SIG-M5 treated with dmso at 0.1 percent for 504 hours (cell line): ENCODE data around the gene GLTP.
"Not testable (repeated sequence)": the region's sequence is repeated elsewhere in the genome, so short reads cannot be mapped to it uniquely, and the experiment has no call there.

Experiments used
- DNase-seq: peaks from one replicate; lab custom pipeline; 2025; ENCODE audit not compliant: unreplicated experiment; lab: John Stamatoyannopoulos, UW

Gene GLTP, protein sequence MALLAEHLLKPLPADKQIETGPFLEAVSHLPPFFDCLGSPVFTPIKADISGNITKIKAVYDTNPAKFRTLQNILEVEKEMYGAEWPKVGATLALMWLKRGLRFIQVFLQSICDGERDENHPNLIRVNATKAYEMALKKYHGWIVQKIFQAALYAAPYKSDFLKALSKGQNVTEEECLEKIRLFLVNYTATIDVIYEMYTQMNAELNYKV

DNA sequence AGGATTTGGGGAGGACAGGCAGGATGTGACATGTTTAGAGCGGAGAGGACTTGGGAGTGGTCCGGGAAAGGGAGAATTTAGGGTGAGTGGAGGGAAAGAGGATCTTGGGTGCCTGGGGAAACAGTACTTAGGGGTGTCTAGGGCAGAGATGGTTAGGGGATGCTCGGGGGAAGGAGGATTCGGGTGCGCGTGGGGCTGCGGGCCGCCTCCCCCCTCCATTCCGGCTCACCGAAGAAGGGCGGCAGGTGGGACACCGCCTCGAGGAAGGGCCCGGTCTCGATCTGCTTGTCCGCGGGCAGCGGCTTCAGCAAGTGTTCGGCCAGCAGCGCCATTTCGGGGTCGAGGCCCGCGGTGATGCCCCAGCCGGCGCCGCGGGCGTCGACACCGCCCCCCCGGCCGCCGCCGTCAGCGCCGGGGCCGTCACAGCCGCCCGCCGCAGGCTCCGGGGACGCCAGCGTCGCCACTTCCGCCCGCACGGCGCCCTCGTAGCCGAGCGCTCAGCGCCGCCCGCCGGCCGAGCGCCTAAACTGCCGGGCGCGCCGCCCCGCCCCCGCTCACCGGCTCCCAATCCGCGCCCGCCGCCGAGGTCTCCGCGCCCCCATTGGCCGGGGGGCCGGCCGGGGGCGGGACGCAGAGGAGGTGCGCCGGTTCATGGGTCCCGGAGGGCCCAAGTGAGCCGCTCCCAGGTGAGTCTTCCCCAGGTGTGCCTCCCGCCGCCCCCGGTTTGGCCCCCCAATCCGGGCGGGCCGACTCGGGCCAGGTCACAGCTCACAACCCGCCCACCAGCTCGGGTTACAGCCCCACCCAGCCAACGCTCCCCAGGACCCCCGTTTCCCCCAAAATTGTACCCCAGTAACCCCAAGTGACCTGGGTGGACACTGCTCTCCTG, at the start of gene GLTP:
GLTP (minus strand) TSS at position 499 of the 889 bp plus-strand sequence; CDS start at position 332, 167 bp downstream.
- DNase-seq: peak; percentile 83

DNA sequence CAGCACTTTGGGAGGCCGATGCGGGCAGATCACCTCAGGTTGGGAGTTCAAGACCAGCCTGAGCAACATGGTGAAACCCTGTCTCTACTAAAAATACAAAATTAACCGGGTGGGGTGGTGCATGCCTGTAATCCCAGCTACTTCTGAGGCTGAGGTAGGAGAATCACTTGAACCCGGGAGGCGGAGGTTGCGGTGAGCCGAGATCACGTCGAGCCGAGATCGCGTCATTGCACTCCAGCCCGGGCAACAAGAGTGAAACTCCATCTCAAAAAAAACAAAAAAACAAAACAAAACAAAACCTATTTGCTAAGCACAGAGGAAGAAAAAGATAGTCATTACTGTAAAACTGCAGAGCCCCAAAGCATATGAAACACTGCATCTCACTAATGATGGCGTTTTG, 49.0 kb upstream of the GLTP start:
- DNase-seq: not testable (repeated sequence)

DNA sequence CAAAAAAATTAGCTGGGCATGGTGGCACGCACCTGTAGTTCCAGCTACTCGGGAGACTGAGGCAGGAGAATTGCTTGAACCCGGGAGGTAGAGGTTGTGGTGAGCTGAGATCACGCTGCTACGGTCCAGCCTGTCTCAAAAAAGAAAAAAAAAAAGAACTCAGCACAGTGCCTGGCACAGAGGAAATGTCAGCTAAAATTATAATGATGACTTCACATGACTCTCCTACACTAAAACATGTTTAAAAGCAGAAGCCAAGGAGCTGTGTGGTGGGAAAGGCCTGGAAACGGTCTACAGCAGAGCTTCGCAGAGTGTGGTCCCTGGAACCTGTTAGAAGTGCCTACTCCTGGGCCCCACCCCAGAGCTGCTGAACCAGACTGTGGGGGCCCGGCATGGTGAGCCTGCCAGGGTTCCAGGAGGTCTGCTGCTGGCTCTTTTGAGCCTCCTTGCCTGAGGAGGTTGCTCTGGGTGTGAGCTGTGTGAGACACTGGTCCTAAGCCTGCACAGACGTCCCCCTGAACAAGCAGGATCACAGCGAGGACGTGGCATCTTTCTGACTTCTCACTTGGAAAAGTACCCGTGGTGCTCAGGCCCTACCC, 47.8 kb upstream of the GLTP start:
- DNase-seq: no peak

DNA sequence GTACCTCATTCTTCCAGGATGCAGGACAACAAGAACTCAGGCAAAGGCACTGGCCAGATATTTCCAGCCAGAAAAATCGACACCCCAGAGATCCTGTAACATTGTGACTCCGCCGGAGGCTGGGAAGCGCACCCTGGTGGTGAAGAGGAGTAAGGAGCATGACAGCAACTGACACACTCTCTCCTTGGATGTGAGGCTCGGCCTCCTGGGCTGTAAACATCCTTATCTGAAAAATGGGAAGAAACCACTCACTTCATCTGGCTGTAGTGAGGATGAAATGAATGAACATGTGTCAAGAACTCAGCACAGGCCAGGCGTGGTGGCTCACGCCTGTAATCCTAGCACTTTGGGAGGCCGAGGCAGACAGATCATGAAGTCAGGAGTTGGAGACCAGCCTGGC, 47.3 kb upstream of the GLTP start:
- DNase-seq: peak; percentile 47

DNA sequence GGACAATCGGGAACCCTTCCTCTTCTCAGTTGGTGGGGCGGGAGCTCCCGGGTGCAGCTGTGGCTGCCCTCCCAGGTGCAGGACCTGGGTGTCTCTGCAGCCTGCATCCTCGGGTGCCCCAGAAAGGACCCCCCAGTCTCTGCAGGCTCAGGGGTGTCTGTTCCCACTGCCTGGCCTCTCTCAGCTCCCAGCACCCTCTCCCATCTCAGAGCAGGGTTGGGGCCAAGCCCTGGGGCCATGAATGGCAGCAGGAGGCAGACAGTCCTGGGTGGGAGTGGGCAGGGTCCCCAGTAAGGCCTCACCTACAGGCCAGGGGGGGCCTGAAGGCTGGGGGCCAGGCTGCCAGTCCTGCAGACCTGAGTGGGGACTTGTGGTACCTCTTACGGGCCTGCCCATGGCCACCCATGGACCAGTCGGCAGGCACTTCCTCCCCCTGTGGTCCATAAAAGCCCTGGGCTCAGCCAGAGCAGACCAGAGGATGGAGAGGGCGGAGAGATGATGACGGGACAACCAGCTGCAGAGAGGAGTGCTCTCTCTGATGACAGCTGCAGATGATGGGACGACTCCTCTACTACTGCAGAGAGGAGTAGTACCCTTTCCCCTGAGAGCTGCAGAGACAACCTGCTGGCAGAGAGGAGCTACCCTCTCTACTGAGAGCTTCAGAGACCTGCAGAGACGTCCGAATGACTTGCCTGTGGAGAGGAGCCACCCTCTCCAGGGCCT, 46.3 kb upstream of the GLTP start:
- DNase-seq: no peak

DNA sequence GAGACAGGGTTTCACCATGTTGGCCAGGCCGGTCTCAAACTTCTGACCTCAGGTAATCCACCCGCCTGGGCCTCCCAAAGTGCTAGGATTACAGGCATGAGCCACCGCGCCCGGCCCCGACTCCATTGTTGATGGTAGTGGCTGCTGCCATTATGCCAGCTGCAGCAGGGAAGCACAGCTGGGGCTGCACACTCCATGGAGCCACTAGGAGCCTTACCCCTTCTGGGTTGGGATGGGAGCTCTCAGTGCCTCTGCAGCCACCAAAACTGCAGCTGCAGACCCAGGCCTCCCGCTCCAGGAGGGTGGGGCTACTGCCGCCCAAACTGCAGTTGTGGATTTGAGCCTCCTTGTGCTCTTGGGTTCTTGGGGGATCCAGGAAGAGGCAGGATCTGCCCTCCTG, 45.7 kb upstream of the GLTP start:
- DNase-seq: no peak

DNA sequence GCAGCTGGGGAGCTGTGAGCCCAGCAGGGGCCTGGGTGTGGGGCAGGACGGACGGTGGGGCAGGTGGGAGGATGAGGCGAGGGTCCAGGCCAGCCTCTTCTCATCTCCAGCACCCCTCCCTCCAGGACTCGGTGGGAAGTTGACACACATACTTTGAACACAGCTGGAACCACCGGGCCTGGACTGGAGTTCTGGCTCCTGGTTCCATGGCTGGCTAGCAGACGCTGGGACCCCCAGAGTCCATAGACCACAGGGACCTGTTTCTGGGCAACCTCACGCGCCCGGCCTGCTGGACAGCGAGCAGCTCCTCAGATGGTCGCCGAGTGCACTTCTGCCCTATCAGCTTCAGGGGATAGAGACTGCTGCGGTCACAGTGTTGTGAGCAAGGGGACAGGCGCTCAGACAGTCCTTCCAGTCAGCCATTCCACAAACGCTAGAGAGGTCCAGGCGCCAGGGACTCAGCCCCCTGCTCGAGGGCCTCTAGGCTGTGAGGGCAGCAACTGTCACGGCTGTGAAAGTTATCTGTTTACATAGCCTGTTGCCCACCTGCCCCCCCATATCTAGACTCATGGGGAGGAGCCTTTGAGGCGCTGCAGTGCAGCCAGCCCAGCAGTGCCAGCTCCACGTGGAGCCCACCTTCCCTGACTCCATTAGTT, 45.0 kb upstream of the GLTP start:
- no peak for DNase-seq

DNA sequence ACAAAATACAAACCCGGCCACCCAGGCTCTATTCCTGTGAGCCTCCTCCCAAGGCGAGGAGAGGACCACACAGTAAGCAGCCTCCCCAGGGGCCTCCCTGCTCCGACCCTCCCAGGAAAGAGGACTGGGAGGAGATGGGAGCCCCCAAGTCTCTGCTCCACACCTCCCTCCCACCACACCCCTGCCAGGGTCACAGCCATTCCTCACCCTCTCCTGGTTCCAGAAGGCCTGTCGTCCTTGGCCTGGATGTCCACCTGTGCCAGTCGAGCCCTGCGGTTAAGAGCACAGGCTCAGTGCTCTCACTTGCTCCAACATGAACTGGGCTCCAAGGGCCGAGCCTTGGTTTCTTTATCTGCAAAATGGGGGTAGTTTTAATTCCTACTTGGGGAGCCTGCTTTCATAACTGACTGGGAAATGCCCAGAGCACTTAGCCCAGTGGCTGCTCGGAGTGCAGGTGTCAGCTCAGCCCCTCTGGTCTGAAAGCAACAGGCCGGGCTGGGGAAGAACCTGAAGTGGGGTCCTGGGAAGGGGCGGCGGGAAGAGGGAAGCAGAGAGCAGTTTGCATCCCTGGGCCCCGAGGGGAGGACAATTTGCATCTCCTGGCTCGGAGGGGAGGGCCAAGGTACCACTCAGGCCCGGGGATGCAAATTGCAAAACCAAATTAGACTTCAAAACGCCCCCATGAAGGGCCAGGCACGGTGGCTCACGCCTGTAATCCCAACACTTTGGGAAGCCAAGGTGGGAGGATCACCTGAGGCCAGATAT, 43.3 kb upstream of the GLTP start:
- DNase-seq: no peak

DNA sequence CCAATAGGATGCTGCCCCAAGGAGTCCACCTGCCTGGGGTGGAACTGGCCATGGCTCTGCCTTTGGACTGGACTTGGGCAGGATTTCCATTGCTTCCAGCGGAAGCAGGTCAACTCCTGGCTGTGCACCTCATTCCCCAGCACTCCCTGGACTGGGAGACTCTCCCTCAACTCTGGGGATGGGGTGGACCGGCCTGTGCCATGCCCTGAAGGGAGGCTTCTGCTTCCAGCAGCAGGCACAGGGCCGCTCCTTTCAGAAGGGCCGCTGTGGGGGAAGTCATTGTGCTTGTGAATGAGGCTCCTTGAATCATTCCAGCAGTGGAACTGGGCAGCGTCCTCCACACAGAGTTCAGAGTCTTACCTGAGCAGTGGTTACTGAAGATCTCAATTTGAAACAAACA, 42.7 kb upstream of the GLTP start:
- DNase-seq: no peak

DNA sequence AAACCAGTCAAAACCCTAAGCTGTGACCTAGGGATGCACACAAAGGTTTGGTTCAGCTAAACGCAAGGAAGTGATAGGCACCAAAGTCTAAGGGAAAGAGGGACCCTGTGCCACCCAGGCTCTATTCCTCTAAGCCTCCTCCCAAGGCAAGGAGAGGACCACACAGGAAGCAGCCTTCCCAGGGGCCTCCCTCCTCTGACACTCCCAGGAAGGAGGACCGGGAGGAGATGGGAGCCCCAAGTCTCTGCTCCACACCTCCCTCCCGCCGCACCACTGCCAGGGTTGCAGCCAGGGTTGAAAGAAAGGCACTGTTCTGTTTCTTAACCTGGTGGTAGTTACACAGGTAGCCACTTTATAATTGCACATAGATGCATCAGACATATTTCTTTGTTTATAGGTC, 41.6 kb upstream of the GLTP start:
- no peak for DNase-seq

DNA sequence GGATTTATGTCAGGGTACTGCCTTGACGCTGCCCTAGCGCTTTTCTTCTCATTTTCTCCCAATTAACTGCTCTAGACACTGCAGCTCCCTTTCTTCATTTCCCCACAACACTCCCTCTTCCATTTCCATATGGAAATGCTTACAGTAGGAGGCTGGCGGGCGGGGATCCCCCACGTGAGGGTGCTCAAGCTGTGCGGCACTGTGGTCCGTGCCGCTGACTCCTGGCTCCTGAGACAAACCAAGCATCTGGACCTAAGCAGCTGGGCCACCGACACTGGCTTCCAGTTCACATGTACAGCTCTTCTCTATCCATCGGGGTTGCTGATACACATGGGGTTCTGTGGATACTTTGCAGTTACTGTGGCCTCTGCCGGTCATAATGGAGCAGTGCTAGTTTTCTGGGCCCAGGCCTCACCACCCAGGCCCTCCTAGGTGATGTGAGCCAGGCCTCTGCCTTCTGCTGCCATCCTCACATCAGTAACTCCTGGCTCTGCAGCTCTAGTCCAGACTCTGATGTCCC, 40.0 kb upstream of the GLTP start:
- DNase-seq: no peak

DNA sequence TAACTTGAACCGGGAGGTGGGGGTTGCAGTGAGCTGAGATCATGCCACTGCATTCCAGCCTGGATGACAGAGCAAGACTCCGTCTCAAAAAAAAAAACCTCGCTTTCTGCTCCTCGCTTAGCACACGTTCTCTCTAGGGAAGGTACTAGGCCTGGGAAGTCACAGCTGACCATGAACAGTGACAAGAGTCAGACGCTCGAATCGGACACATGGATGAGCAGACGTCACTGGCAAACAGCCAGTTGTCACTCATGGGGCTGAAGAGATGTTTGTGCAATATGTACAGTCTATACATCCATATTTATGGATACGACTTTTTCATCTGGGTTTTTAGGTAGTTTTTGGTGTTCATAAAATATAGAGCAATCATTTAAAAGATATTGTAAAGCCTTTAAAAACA, 39.1 kb upstream of the GLTP start:
- no peak for DNase-seq

DNA sequence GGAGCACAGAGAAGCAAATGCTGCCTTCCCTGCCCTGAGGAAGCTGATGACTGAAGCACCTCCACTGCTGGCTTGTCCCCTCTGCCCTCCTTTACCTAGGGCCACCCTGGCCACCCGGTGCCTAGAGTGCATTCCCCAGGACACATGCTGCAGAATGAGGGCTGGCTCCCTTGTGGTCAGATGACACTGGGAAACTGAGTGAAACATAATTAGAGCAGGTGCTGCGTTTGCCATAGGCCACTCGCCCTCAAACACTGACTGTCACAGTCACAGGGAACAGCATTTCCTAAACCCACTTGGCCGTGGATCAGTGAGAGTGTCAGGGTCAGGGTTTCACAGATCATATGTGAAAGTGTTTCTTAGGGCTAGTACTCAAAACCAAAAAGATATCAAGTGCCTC, 35.7 kb upstream of the GLTP start:
- no peak for DNase-seq

DNA sequence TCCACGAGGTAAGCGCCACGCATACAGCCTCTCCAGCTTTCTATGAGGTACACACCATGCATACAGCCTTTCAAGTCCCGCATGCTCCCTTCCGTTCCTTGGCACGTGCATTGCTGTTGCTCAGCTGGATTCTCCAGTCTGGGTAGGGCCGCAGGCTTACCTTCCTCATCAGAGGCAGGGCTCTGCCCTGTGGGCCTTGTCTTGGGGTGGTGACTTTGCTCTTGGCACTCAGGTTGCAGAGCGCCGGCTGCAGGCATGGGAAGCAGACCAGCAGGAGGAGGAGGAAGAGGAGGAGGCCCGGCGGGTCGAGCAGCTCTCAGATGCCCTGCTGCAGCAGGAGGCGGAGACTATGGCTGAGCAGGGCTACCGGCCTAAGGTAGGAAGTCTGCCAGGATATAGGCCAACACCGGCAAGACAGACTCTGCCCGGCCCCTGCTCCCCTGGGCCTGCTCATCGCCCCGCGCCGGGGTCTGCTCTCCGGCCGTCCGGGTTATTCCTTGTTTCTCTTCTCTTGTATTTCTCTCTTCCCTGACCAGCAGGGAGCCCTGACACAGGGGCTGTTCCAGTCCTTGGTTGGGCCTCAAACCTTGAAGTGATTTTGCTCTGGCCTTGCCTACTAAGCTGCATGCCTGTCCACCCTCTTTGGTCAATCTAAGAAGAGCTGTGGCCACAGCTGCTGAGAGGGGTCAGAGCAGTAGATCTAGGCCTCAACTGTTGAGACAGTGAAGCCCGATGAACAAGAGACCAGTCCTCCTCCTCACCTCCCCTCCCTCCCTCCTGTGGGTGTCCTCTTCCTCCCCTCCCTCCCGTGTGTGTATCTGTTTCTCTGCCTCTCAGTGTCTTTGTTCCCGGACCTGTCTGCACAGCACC, 35.1 kb upstream of the GLTP start:
- peak; percentile 24 for DNase-seq

DNA sequence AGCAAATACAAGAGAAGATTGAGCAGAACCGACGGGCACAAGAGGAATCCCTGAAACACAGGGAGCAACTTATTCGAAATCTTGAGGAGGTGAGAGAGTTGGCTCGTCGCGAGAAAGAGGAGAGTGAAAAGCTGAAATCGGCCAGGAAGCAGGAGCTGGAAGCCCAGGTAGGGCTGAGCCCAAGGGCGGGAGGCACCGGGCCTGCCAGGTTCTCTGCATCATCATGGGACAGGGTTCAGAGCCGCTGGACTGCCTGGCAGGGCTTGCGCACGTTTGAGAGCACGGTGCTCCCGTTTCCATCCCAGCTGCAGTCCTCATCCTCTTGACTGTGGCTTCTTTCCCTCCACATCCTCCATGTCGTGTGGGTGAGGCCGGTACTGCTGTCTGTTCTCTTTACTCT, 34.1 kb upstream of the GLTP start:
- DNase-seq: no peak

DNA sequence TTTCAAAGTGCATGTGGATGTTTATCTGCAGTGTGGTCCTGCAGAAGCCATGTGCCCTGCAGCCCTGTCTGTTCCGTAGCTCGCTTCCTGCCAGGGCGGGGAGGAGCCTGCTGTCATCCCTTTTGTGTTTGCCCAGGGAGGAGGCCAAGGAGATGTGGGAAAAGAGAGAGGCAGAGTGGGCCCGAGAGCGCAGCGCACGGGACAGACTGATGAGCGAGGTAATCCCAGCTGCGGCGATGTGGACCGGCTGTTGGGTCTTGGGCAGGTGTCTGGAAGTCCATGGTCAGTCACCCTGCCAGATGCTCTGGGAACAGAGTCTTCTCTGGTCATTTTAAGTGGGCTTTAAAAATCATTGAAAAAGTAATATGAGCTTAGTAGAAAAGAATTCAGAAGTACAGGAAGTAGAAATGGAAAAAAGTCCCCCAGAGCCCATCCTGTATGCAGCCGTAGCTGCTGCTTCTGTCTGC, 32.5 kb upstream of the GLTP start:
- DNase-seq: no peak

DNA sequence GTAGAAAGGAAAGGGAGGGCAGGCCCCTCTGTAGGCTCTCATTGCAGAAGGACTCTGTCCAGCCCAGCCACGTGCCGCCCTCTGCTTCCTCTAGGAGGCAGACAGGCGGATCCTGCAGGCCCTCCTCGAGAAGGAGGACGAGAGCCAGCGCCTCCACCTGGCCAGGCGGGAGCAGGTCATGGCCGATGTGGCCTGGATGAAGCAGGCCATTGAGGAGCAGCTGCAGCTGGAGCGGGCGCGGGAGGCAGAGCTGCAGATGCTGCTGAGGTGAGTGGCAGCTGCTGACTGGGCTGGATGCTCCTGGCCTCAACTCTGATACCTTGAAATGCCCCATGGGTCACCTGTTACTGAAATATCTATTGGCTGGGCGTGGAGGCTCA, 30.6 kb upstream of the GLTP start:
- no peak for DNase-seq

DNA sequence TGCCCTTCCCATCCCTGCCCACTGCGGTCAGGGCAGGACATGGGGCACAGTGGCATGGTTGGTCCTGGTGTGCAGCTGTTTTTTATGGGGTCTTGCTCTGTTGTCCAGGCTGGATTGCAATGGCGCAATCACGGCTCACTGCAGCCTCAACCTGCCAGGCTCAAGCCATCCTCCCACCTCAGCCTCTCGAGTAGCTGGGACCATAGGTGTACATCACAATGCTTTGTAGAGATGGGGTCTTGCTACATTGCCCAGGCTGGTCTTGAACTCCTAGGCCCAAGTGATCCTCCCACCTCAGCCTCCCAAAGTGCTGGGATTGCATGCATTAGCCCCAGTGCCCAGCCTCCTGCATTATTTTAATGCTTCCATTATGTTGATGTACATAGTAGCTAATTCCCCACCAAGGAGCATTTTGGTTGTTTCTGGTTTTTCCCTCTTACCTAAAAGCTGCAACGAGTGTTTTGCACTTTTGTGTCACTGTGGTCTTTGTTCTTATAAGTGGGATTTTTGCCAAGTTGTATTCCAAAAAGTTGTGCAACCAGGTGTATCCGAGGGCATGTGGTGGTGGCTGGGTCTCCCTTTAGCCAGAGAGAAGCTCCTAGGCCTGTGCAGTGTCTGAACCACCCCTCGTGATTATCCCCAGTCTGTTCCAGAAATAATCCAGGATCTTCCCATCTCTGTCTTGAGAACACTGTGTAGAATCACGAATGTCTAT, 30.1 kb upstream of the GLTP start:
- no peak for DNase-seq
